Duodenal mucosa (tissue), 2 donors: Measurements from ENCODE around the gene APBB2.

Experiments
- H3K27ac ChIP-seq: one replicate; pipeline ENCODE4 v1.7.0; 2013; ENCODE audit warnings: low read depth, low read length
- H3K27me3 ChIP-seq, 2 donors: one replicate each; pipeline ENCODE4 v1.7.0; 2013; ENCODE audit warnings: low read length in 2 of 2, control low read depth in 1 of 2; ENCODE audit not compliant: insufficient read depth in 2 of 2, control insufficient read depth in 1 of 2
- H3K36me3 ChIP-seq, 2 donors: one replicate each; pipeline ENCODE4 v1.7.0; 2013; ENCODE audit warnings: low read length in 2 of 2, control low read depth in 1 of 2; ENCODE audit not compliant: insufficient read depth in 2 of 2, control insufficient read depth in 1 of 2
- H3K4me1 ChIP-seq, 2 donors: one replicate each; pipeline ENCODE4 v1.7.0; 2013; ENCODE audit warnings: low read length in 2 of 2, control low read depth in 1 of 2; ENCODE audit not compliant: insufficient read depth in 2 of 2, control insufficient read depth in 1 of 2
- H3K4me3 ChIP-seq, 2 donors: one replicate each; pipeline ENCODE4 v1.7.0; 2013; ENCODE audit warnings: low read length in 2 of 2, low read depth in 1 of 2
- H3K9ac ChIP-seq, 2 donors: one replicate each; pipeline ENCODE4 v1.7.0; 2013; ENCODE audit warnings: low read length in 2 of 2, low read depth in 1 of 2
- H3K9me3 ChIP-seq, 2 donors: one replicate each; pipeline ENCODE4 v1.7.0; 2013; ENCODE audit warnings: low read length in 2 of 2, control low read depth in 1 of 2; ENCODE audit not compliant: control insufficient read depth in 1 of 2

The APBB2 gene

GRCh38 chr4:40848251-40848650 lies 366.1 kb downstream of the APBB2 start:
- H3K27me3 ChIP-seq: no peaks in the 10 kb centered on the region
- no peaks in the 10 kb centered on the region for H3K36me3 ChIP-seq
- H3K4me3 ChIP-seq: no peak overlapping the region
- no peak overlapping the region for H3K27ac ChIP-seq
- no peak overlapping the region for H3K9ac ChIP-seq
- no peaks in the 10 kb centered on the region for H3K4me1 ChIP-seq
- H3K9me3 ChIP-seq: no peaks in the 10 kb centered on the region

GRCh38 chr4:40846532-40846931 lies 367.8 kb downstream of the APBB2 start:
- Histone ChIP-seq H3K9ac (no peak overlapping the region), H3K4me3 (no peak overlapping the region), H3K27ac (no peak overlapping the region), H3K9me3 (no peaks in the 10 kb centered on the region), H3K36me3 (peaks cover 0 to 5% of the 10 kb centered on the region in 2 donors), H3K27me3 (no peaks in the 10 kb centered on the region), H3K4me1 (no peaks in the 10 kb centered on the region)

DNA sequence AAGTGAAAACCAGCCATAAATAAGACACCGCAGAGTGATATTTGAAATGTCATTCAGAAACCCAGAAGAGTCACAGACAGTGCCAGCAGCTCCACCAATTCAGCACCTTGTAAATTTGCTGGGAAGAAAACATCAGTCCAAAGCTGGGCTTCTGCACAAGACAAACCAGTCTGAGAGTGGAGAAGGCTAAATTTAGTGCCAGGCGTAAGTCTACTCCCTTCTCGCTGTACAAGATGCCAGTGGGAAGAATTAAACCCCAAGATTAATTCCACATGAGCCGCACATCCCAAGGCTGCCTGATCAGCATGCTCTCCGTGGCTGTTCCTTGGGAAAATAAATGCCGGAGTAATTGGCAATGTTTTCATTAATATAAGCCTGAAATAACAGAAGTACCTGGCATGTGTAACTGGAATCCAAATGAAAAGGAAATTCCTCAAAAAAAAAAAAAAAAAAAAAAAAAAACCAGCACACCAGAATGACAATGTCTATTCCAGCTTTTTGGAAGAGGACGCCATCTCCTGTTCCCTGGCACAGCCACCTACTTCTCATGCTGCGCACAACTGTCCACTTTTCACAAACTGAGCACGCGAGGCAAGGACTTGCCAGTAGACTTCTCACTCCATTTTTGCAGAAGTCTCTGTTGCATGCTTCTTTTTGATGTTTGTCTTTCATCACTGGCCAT lies 369.0 kb downstream of the APBB2 start:
- Histone ChIP-seq H3K4me3 (no peak overlapping the region), H3K27ac (no peak overlapping the region), H3K9ac (no peak overlapping the region), H3K36me3 (peaks cover 0 to 5% of the 10 kb centered on the region in 2 donors), H3K9me3 (no peaks in the 10 kb centered on the region), H3K4me1 (no peaks in the 10 kb centered on the region), H3K27me3 (no peaks in the 10 kb centered on the region)

- Histone ChIP-seq H3K4me1 (no peaks in the 10 kb centered on the region), H3K27ac (no peak overlapping the region), H3K27me3 (no peaks in the 10 kb centered on the region), H3K4me3 (no peak overlapping the region), H3K9ac (no peak overlapping the region), H3K9me3 (no peaks in the 10 kb centered on the region), H3K36me3 (peaks cover 0 to 5% of the 10 kb centered on the region in 2 donors)
These were observed 370.1 kb downstream of the APBB2 start for GRCh38 chr4:40844261-40844660.

DNA sequence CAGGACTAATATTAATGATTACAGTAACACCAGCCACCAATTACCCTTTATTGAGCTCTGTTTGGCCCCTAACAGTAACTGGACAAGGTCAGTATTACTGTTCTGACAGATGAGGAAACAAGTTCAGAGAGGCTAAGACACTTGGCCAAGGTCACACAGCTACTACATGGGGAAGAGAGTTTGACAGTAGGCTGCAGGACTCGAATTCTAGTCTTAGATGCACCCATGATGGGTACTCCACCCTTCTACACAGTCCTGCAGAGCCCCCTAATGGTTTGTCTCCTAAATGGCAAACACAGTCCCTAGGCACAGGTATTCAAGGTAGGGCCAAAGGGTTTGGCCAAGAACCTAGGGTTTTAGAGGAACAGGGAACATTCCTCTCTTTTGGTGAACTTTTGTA lies 370.6 kb downstream of the APBB2 start:
- H3K27me3 ChIP-seq: no peaks in the 10 kb centered on the region
- H3K36me3 ChIP-seq: peaks cover 0 to 5% of the 10 kb centered on the region in 2 donors
- H3K9ac ChIP-seq: no peak overlapping the region
- no peak overlapping the region for H3K4me3 ChIP-seq
- no peak overlapping the region for H3K27ac ChIP-seq
- H3K4me1 ChIP-seq: no peaks in the 10 kb centered on the region
- no peaks in the 10 kb centered on the region for H3K9me3 ChIP-seq

- H3K27me3 ChIP-seq: no peaks in the 10 kb centered on the region
- H3K4me3 ChIP-seq: no peak overlapping the region
- no peaks in the 10 kb centered on the region for H3K9me3 ChIP-seq
- peaks cover 0 to 5% of the 10 kb centered on the region in 2 donors for H3K36me3 ChIP-seq
- H3K4me1 ChIP-seq: no peaks in the 10 kb centered on the region
- H3K27ac ChIP-seq: no peak overlapping the region
- no peak overlapping the region for H3K9ac ChIP-seq
These were observed 371.5 kb downstream of the APBB2 start for GRCh38 chr4:40842725-40843423.

- Histone ChIP-seq H3K4me1 (no peaks in the 10 kb centered on the region), H3K9ac (no peak overlapping the region), H3K4me3 (no peak overlapping the region)
These were observed 372.0 kb downstream of the APBB2 start for GRCh38 chr4:40842318-40842717.

DNA sequence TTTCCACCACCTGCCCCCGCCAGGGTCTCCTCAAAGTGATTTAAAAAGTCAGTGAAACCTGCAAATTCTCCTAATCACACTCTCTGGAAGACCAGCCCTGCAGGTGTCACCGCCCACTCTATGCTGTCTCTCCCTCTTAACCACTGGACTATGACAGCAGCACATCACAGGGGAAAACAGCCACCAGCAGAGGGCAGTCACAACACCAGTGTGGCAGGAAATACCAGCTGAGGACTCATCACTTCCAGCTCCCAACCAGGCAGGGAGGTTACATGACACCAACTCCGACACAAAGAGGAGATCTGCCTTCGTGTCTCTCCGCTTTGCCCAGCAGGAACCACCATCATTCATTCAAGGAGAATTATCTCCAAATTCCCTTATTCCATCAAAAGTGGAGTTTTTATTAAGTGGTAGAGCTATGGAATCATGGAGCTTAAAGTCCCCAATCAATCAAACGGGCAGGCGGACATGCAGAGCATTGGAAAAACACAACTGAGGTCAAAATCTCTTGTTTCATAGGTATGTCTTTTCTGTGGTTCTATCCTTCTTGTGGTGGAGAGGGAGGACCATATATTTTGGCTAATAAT lies 373.3 kb downstream of the APBB2 start:
- no peak overlapping the region for H3K4me3 ChIP-seq
- H3K4me1 ChIP-seq: no peaks in the 10 kb centered on the region
- no peak overlapping the region for H3K27ac ChIP-seq
- no peaks in the 10 kb centered on the region for H3K27me3 ChIP-seq
- H3K9me3 ChIP-seq: no peaks in the 10 kb centered on the region
- H3K36me3 ChIP-seq: peaks cover 0 to 5% of the 10 kb centered on the region in 2 donors
- H3K9ac ChIP-seq: no peak overlapping the region

More at GRCh38 chr4:40842318-40842717, 372.0 kb downstream of the APBB2 start:
- Histone ChIP-seq H3K27me3 (no peaks in the 10 kb centered on the region), H3K27ac (no peak overlapping the region), H3K9me3 (no peaks in the 10 kb centered on the region), H3K36me3 (peaks cover 0 to 5% of the 10 kb centered on the region in 2 donors)

- Histone ChIP-seq H3K4me1 (no peaks in the 10 kb centered on the region), H3K27me3 (no peaks in the 10 kb centered on the region), H3K27ac (no peak overlapping the region), H3K4me3 (no peak overlapping the region), H3K9ac (no peak overlapping the region), H3K36me3 (peaks cover 0 to 11% of the 10 kb centered on the region in 2 donors), H3K9me3 (no peaks in the 10 kb centered on the region)
These were observed 373.9 kb downstream of the APBB2 start for GRCh38 chr4:40840255-40840984.

DNA sequence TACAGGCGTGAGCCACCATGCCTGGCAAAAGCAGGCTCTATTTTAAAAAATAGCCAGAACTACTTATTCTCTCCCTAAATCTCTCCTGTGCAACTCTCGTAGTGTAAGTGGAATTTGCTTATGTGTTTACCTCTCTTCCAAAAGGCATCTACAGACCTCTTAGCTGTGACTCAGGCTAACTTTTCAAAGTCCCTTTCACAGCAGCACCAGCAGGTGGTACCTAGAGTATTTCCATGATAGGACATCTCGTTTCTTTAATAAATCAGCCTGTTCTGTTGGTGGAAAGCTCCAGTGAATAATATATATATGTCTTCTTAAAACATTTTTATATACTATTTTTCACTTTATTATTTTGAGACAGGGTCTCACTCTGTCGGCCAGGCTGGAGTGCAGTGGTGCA lies 375.6 kb downstream of the APBB2 start:
- Histone ChIP-seq H3K36me3 (peaks cover 4 to 16% of the 10 kb centered on the region in 2 donors), H3K4me1 (no peaks in the 10 kb centered on the region), H3K27ac (no peak overlapping the region), H3K9ac (no peak overlapping the region), H3K9me3 (no peaks in the 10 kb centered on the region), H3K27me3 (no peaks in the 10 kb centered on the region), H3K4me3 (no peak overlapping the region)
